NCI-H526 (cell line): Measurements from ENCODE around the gene CTRB1.
"Not testable (repeated sequence)": the region's sequence is repeated elsewhere in the genome, so short reads cannot be mapped to it uniquely, and the experiment has no call there.

Experiments used
- DNase-seq, 2 experiments: peaks; one replicate each; lab custom pipeline; 2025; lab: John Stamatoyannopoulos, UW

Gene CTRB1

DNA sequence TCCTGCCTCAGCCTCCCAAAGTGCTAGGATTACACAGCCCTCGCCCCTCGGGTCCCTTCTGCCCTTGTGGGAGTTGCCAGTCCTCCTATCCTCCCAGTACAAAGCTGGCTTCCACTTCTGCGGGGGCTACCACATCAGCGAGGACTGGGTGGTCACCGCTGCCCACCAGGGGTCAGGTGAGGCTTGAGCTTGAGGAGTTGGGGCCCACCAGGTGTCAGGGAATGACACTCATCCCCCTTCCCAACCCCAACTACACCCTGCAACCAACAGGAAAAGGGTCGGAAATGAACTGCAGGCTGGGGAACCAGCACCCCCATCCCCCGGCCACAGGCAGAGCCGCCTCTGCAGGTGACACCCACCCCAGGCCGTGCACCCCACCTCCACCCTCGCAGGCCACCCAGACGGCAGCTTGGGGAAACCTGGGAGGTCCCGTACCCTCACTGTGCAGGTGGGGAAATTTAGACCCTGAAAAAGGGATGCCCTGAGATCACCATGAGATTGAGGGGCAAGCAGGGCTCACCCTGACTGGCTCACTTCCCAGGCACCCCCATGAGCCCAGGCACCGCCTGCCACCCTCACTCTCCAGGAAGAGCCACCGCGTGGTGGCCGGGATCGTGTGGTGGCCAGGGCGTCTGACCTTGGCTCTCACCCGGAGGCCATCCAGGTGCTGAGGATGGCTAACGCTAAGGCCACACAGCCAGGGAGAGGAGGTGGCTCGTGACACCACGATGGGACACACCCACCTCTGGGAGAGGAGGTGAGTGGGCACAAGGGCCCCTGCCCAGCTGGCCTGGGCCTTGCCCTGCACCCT, 8.0 kb downstream of the CTRB1 start:
- DNase-seq, result no peak

DNA sequence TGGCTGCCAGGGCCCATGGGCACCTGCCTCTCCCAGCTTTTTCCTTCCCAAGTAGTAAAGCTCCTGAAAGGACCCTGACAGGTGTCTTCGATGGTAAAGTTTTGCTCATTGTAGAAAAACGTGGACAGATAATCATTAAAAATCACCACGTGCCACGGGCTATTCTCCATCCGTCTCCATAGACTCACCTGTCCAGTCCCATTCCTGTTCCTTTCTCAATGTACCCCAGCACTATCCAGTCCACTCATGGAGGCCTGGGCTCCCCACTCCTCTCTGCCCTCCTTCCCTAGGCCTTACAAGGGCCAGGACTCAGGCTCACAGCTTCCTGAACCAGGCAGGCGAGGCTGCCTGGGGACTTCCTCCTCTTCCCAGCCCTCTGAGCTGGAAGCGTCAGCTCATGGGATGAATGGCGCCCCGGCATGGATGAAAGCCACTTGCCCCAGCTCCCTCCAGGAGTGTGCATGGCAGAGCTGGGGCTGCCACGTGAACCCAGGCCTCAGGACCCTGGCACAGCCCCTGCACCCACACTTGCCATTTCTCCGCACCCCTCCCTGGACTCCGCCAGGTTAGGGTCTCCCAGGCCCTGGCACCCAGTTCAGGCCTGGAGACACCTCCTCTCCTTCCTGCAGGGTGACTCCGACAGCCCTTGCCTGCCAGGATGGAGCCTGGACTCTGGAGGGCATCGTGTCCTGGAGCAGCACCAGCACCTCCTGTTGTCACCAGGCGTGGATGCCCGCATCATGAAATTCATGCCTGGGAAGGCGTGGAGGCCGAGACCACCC, 8.8 kb downstream of the CTRB1 start:
- no peak for DNase-seq

DNA sequence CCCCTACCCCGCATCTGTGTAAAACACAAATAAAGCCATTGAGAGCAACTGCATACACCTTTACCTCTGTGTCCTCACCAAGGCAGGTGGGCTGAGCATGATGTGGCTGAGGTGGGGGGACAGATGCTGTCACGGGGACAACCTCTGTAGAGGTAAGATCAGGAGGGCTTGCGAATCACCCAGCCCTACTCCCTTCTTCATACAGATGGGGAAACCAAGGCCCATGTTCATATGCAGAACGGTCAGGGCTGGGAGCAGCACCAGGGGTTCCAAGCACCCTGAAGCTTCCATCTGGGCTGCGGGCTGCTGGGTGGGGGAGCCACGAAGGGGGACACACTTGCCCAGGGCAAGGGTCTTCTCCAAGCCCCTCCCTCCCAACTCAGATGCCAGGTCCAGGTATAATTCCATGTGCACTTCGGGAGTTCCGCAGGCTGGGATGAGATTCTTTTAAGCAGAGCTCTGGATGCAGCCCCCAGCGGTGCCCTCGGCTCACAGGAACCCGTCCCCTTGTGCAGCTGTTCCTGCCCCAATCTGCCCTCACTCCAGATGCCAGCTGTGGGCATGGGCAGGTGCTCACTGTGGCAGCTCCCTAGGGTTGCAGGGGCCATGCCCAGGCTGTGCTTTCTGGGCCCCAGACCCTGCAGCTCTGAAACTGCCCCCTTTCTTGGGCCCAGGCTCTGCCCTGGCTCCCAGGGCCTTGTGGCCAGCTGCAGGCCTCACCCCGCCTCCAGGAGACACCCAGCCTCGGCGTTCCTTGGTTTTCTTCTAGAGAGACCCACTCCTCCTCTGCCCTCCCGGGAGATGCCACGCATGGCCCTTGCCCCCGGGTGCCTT, 9.6 kb downstream of the CTRB1 start:
- DNase-seq, result no peak

DNA sequence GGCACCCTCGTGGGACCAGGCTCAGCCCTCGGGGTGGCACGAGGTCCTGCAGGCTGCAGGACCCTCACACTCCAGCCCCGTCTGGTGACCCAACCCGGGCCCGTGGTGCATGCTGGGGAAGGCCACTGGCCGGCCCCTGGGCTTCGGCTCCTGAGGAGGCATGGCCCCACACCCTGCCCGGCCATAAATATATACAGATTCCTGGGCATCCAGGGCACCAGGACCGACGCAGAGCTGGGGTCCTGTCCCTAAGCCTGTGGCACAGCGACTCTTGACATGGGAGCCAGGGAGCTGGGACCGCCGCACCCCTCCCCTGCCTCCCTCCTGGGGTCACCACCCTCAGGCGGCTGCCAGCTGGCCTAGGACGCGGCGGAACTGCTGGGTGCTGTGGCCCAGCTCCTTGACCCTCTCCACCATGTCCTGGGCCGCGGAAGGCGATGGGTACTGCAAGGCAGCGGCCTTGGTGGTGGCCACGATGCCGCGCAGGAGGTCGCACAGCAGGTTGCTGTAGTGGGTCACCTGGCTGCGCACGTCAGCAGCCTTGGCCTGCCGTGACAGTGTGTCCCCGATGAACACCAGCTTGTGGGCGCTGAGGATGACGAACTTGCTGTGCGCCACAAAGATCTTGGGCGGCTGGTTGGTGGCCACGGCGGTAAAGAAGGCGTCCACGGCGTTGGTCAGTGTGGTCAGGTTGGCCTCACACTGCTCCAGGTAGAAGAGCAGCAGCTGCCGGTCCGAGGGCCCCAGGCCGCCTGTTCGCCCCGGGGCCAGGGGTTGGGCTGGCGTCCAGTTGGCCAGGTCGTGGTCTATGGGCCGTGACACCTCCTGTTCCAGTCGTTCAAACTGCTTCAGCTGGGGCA, 10.6 kb downstream of the CTRB1 start:
- no peak for DNase-seq

DNA sequence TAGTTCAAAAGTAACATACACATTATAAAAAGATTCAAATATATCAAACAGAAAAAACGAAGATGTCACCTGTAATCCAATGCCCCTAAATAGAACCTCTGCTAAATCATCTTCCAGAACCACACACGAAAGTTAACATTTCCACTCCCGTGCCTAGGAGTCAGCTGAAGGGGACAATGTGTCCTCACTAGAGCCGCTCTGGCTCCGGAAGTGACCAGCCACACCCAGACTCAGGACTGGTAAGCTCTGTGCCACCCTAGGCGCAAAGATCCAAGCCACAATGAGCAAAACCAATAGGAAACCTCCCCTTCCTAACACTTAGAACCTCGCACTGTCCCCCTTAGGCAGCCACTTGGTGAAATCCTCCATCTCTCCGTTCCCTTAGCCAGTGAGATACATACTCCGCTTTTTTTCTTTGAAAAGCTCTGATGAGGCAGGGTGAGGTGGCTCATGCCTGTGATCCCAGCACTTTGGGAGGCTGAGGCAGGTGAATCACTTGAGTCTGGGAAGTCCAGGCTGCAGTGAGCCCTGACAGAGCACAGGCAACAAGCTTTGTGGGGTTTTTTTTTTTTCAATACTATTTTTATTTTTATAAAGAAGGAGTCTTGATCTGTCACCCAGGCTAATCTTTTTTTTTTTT, 11.8 kb downstream of the CTRB1 start:
- no peak for DNase-seq

DNA sequence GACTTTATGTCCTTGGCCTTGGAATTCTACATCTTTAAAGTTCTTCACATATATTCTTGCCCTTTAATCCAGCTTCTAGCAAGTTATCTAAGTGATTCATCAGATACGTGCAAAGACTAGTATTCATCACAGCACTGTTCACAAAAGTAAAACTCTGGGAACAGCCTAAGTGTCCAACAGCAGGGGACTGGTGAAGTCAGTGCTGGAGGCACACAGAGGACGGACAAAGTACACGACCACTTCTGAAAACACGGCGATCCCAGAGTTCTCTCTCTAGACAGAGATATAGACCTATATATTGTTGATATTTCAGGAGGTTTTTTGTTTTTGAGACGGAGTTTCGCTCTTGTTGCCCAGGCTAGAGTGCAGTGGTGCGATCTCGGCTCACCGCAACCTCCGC, 12.8 kb downstream of the CTRB1 start:
- no peak for DNase-seq

DNA sequence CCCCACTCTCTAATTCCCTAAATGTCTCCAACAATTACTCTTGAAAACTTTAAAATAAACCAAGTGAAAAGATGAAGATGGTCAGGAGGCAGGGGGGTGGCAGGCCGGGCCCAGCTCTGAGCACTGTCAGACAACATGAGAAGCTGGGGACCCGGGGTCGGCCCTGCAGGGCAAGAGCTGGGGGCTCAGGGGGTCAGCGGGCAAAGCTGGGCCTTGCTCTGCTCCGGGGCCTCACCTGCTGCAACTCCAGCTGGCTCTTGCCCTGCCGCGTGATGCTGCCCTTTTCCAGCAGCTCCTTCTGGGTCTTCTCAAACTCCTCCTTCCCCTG, 14.8 kb downstream of the CTRB1 start:
- DNase-seq, result no peak

DNA sequence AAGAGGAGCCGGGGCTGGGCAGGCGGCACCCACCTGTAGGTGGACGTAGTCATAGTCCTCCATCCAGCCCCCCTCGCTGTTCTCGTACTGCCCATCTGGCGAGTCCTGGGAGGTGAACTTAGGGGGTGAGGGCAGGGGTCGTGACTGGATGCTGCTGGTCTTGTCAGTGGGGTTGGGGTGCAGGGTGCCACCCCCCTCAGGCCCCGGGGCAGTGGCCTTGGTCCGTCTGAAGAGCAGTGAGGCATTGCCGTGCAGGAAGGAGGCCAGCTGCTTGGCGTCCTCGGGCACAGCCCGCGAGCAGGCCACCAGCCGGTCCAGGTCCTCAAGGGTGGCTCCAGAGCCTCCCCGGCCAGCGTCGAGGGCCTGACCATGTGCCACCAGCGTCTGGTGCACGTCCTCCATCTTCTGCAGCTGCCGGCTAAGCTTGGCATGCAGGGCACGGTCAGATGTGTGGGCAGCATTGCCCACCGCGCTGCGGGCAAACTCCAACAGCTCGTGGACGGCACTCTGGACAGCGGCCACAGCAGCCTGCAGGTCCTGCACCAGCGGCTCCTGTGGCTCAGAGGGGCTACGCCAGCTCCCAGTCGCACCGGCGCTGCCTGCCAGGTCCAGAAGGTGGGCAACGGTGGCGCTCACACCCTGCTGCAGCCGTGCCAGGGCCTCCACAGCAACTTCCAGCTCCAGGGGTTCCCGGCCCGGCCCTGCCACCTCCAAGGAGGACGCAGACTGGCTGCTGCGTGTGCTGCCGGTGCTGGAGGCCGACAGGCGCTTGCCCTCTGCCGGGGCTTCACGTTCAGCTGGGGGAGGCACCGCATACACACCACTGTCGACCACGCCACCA, 16.3 kb downstream of the CTRB1 start:
- DNase-seq, result no peak

DNA sequence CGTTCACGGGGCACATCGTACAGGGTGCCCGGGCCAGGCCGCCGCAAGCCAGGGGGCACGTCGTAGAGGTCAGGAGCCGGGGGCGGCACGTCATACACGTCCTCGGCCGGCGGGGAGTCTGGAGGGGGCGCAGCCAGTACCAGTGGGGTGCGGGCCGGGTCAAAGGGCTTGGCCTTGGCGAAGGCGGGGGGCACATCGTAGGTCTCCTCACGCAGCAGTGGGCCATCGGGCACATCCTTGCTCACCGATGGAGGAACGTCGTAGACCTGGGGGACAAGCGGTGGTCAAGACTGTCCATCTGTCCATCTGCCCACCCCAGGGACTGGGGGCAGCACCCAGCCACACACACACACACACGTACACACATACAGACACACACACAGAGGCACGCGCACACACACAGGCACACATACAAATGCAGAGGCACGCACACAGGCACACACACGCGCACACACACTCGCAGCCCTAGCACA, 17.0 kb downstream of the CTRB1 start:
- DNase-seq, result no peak

DNA sequence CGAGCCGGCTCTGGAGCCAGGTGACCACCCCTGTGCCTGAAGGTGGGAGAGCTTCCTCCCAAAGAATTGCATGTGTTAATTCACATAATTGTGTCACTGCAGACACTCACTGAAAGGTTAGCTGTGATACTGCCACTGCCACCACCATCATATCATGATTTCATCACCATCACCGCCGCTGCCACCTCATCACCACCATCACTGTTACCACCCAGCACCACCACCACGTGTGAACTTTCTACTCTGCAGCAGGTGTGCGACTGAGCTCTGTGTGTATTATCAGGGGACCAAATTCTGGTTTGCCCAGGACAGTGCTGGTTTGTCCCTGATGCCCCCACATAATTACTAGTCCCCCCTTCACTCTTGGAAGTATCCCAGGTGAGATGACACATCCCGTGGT, 17.4 kb downstream of the CTRB1 start:
- no peak for DNase-seq

DNA sequence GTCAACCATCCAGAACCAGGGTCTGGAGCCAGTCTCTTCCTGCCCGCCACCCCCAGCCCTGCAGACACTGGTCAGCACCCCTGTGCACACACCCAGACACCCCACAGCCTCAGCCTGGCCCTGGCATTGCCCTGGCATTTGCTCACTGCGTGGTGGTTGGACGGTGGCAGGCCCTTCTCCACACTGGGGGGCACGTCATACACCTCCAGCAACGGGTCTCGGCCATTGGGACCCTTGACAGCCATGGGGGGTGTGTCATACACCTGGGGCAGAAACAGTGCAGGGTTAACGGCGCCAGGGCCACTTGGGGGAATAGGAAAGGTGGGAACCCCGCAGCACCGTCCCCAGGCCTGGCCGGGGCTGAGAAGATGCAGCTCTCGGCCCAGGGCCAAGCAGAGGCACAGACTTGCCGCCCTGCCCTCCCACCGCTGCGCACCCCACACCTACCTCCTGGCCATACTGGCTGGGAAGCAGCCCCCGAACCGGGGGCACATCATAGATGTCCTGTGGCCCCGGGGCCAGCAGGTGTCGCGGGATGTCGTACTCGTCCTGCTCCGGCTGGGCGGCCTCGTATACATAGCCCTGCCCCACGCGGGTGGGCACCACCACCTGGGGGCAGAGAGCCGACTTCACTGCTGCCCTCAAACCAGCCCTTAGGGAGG, 18.1 kb downstream of the CTRB1 start:
- no peak for DNase-seq

DNA sequence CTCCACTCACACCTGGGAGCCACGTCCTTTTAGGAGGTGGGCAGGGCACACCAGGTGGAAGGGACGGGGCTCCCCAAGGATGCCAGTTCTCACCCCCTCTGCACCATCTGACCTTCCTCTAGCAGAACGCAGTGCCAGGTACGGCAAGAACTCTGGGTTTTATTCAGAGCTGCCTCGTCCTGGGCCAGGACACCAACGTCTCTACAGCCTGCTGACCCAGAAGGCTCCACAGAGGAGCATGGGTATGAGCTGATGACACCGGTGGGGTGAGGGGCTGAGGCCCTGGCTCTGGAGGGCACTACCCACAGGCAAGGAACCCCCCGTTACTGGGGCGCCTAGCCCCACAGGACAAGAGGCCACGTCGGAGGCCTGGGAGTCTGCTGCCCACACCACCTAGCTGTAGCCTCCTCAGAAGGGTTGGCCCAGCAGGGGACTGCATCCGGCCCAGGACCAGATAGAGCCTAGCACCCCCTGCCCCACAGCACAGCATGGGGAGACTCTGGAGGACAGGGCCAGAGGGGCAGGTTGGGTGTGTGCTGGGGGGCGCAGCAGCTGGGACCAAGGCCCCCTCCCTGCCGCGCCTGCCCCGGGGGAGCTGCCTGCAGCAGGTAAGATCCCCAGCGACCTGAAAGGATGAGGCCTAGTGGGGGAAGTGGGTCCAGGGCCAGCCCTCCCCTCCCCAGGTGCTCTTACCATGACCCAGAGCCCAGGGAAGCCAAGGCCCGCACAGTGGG, 18.8 kb downstream of the CTRB1 start:
- no peak for DNase-seq

DNA sequence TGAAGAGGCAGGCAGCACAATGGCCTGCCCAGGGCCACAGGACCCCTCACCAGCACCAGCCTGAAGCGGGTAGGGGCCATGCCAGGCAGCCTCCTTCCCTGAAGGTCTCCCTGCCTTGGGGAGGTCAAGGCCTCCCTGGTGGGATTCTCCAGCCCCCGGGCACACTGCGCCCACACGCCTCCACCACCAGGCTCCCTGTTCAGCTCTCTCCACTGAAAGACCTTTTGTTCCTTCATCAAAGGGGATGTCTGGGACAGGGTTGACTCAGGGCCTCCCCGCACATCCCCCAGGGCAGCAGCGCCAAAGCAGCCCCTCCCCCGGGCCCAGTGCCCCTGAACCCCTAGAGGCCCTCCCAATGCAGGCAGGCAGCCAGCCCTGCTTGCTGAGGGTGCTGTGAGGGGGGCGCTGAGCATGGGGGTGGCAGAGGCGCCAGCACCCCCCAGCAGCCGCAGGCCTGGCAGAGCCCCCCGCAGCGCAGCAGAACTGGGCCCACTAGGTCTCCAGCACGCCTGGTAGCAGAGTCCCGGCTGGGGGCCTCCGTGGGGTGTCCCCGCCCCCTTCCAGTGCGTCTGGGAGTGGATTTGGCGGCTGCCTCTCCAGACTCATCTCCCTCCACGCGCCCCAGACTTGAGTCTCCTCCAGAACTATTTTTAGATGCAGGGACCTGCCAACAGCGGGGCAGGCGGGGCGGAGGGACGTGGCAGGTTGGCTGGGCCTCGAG, 19.5 kb downstream of the CTRB1 start:
- DNase-seq, result no peak

DNA sequence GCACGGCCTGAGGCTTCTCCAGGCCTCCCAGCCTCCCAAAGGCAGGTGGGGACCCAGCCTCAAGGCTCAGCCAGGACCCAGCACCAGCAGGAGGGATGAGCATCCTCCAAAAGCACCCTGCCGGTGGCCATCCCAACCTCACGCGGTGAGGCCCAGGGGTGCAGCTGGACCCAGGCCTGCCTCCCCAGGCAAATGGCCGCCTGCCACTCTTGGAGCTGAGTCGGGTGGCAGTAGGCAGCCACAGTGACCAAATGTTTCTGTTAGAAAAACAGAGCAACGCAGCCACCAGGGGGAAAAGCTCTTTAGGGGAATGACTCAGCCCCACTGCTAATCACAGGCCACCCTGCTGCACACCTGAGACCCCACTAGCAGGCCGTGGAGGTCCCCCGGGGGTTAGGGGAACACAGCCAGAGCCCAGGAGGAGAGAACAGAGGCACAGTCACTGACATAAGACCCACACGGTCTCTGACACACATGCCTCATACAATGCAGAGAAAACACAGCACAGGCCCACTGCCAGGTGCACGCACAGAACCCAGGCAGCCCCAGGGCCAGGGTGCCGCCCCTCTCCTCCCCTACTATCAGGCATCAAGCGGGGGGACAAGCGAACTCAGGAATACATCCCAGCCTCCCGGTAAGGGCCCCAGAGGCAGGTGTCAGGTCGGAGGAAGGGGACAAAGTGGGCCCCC, 20.2 kb downstream of the CTRB1 start:
- DNase-seq, result no peak

DNA sequence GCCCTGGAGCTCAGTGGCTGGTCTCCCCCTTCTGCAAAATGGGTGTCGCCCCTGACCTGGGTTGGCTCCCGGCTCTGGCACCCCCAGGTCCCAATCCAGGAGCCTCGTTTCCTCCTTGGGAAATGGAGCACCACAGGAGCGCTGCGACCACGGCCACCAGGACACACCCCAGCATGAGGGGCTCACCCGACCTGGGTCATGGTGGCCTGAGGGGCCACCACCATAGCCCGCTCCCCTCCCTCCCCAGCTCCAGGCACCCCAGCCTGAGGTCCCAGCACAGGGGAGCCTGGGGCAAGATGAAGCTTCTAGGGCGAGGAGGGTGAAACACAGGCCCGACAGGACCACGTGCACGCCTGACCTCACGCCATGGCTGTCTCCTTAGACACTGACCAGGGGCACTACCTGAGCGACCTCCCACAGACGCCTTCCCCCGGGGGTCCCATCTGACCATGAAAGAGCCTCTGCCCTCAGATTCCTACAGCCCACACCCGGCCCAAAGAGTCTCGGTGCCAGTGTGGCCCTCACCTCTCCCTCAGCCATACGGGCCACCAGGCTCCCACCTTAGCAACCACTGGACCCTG, 20.8 kb downstream of the CTRB1 start:
- DNase-seq, result no peak

DNA sequence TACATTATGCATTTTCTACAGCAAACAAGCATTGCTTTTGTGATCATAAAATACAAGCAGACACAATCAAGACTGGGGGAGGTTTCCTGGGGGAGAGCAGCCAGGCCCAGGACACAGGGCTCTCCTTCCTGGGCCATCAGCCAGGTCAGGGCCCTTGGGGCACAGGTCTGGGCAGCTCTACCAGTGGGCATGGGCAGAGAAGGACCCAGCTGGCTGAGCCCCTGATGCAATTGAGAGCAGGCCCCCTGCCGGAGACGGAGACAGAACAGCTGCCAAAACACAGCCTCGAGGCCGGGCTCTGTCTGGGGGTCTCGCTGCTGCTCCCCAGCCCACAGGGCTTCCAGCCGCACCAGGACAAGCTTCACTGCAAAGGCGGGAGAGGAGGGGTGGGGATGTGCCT, 21.8 kb downstream of the CTRB1 start:
- DNase-seq, result not testable (repeated sequence)

DNA sequence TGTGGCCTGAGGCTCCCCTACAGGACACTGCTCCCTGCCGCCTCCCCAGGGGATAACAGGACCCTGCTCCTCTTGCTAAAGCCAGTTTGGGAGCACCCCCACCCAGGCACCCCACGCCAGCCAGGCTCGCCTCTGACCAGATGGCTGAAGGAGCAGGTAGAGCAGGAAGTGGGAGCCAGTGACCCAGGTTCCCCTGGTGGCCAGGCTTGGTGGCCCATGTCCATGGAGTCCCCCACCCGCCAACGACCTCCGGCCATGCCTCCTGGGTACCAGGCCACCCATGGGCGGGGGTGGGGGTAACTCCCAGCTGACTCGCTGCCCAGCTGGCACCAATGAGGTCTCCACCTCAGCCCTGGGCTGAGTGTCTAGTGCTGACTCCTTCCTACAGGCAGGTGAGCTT, 22.6 kb downstream of the CTRB1 start:
- DNase-seq, result no peak
